Stimulated activated CD4-positive, alpha-beta T cell treated with anti-CD3 and anti-CD28 coated beads, Interleukin-4, amount 100 ng/mL, for 1 hour (primary cell): ENCODE data around the gene TTLL12.

ENCODE experiments used
- DNase-seq: peaks from one replicate; pipeline ENCODE4 v3.0.0-alpha.2; 2020

The TTLL12 gene

DNA sequence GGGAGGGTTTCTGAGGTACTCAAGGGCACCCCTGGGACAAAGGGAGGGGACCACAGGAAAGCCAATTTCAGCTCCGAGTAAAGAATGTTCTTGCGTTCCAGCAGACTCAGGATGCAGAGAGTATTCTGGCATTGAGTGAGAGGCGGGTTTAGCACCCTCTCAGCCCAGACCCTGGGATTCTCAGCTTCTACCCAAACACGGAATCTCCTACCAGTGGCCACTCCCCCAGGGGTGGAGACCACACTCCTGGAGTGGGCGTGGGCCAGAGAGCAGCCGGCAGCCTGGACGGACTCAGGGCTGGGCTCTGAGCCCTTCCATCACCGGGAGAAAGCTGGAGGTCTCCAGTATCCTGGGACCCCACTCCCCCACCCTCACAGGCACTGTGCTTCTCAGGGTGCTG lies 26.1 kb upstream of the TTLL12 start:
- no peak for DNase-seq

DNA sequence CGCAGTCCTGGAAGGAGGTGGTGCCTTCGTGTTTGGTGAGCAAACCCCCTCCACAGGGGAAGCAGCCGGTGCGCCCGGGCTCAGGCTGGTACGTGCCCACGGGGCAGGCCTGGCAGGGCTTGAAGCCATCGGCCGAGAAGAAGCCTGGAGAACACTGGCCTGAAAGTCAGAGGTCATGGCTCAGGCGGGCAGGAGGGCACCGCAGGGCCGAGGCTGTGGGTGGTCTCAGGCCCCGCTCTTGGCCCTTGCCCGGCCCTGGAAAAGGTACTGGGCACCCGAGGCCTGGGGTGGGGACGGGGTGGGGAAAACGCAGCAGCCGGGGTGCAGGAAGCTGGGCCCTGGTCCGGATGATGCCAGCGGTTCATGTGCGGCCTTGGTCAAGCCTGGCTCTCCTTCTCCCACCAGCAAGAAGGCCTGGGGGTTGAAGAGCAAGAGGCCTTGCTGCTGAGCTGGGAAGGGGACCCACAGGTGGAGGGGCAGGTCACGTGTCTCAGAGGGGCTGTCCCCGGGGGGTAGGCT lies 25.6 kb upstream of the TTLL12 start:
- DNase-seq = no peak

DNA sequence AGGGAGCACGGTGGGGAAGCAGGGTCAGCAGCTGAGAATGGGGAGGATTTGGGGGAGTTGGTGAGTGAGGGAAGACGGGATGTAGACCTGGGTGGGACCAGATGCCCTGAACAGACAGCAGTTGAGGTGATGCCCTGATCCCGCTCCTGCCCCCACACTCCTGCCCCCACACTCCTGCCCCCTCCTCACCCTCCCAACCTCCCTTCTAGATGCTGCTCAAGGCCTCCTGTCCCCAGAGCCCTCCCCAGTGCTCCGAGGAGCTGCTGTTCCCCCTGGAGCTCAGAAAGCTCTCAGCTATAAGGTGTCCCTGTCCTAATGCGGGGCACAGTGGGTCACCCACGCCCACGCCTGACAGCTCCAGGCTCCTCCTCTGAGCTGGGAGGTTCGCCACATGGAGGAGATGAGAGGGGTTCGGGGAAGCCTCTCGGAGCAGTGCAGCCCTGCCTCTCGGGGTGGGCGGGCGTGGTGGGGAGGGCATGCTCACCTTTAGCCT lies 25.1 kb upstream of the TTLL12 start:
- no peak for DNase-seq

DNA sequence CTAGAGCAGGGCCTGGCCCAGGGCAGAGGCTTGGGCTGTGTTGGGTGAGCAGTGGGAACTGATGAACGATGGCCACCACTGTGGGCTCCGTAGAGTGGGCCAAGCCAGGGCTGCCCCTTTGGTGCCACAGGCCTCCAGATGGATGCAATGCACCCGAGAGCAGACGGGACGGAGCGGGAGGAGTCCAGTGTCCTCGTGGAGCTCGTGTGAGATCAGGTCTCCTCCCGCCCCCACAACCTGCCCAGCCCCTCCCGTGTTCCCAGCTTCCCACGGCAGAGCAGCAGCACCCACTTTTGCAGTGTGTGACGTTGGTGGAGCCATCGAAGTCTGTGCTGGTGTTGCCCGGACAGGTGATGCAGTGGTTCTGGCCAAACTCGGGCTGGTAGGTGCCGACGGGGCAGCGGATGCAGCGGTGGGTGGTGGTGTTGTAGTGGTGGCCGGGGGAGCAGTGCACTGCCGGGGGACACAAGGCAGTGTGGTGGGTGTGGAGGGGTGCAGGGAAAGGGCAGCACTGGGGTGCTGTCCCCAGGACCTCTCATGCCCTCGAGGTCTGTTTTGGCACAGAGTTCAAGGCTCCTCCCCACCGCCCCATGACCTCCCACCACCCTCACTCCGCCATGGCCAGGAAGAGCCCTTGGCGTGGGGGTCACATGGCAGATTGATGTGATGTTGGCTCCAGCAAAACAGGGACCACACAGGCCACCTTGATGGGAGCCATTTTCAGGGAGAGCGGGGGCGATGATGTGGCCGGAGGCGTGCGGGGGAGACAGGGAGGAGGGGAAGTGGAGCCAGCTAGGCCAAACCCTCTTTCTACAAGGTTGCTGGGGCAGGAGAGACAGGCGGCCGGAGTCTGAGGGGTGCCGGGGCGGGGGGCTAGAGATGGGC lies 23.9 kb upstream of the TTLL12 start:
- no peak for DNase-seq

DNA sequence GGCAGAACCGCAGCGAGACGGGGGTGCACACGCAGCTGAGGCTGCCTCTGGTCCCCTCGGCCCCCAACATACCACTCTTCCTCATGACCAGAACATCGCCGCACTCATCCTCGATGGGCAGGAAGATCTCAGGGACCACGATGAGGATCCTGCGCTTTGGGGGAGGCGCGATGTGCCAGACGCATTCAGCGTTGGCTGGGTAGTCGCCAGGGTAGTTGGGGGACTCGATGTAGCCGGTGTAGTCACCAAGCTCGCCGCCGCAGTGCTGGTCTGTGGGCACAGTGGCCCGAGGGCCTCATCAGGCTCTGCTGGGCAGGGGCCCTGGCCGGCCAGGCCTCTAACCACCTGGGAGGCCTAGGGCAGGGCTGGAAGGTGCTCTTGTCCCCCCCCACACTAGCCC lies 23.0 kb upstream of the TTLL12 start:
- no peak for DNase-seq

DNA sequence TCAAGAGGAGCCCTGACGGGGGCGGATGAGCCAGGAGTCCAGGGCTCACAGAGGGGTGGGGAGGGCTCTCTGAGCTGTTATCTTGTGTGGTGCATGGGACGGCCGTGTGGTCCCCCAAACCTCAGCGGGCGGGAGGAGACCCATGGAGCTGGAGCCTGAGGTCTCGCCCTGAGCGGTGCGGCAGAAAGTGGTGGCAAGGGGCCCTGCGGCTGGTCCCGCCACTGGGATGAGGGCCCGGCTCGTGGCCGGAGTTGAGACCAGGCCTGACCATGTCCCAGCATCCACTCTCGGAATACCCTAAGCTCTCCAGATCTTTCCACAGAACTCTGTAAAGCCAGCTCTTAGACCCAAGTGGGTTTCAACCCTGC lies 22.6 kb upstream of the TTLL12 start:
- DNase-seq = no peak

DNA sequence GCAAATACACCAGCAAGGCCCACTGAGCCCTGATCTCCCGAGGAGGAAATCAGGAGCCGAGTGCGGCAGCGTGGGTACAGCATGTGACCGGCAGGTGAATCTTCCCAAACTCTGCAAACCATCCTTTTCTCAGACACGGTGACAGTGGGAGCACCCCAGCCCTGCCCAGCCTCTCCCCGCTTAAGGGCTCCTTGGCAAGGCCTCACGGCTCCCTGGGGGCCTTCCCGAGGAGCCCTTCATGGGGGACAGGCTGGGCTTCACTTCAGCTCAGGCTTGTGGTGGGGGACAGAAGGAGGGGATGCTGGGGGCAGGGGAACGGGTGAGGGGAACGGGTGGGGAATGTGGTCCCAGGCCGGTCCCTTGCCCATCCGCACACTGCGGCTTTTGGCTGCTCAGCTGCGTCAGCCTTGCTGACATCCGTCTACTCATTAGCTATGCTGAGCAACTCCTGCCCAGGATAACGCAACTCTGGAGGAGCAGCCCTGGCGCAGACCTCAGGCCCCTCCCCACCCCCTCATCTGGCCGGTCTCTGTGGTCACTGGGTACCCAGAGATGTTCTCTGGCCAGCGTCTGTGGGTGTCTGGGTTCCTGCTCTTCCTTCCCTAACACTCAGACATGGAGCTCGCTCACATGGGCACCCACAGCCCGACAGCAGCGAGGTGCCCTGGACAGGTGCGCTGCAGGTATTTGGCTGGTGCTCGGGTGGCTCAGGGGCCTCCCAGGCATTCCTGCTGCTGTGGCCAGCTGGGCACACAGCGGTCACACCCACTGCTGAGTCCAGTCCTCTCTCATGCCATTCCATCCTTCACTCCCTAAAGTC lies 22.0 kb upstream of the TTLL12 start:
- DNase-seq = no peak

DNA sequence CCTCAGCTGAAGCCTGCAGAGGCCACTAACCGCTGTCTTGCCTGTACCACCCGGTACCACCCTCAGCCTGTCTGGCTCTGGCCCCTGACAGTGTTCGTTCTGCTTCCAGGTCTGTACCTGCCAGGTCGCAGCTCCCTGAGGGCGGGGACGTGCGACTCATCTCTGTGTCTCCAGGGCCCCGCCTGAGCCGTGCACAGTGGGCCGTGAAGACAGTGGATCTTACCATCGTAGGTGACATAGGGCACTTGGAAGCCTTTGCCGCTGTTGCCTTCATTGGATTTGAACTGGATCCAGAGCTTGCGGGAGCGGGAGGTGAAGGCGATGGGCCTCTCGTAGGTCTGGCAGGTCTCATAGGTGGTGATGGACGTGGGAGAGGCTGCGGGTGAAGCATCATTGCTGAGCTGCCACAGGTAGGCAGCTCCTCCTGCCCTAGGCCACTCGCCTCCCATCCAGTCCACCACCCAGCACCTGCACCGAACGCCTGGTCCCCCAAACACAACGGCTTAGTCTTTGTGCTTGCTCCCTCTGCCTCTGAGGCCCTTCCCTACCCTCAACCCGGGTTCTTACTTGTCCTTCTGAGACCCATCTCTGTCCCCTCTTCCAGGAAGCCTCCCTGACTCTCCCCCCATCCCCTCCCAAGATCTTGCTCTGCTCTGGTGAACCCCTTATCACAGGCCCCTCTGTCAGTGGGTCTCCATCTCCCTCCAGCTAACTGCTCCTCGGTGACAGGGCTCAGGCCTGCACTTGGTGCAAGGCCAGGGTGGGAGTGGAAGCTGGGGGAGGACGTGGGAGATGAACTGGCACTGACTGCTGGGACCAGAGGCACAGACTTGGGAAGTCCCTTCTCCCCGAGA lies 21.1 kb upstream of the TTLL12 start:
- DNase-seq = no peak

DNA sequence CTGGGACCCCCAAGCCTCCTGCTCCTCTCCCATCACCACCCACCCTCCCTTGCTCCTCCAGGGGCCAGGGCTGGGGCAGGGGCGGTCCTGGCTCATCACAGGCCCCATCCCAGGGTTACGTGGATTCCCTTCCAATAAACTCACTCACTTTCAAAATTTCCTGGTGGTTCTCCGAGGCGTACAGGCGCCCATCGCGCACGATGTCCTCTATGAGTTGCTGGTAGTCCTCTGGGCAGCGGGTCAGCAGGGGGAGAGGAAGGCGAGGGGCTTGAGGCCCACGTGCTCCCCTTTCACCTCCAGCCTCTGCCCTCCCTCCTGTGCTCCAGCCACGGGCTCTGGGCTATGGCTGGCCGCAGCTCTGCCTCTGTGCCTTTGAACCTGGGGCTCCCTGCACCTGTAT lies 20.5 kb upstream of the TTLL12 start:
- no peak for DNase-seq

DNA sequence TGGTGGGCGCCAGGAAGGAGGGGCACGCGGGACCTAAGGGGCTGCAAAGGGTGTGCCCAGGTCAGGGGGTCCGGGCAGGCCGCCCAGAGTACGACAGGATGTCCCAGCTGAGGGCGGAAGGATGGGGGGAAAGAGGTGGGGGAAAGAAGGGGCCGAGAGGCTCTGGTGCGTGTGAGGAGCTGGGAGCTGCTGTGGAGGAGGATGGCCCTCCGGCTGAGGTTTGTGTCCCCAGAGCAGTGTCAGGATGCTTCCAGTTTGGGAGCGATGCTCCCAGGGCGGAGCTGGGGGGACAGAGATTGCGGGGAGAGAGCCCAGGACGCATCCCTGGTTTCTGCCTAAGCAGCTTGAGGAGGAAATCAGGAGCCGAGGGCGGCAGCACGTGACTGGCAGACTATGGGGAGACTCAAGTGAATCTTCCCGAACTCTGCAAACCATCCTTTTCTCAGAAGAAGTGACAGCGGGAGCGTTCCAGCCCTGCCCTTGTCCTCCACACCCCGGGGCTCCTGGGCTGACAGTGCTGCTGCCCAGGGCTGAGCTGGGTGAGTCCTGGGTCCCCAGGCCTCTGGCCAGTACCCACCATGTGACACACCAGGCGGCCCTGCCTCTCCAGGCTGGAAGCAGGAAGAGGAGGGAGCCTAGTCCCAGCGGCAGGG lies 19.7 kb upstream of the TTLL12 start:
- DNase-seq = no peak

DNA sequence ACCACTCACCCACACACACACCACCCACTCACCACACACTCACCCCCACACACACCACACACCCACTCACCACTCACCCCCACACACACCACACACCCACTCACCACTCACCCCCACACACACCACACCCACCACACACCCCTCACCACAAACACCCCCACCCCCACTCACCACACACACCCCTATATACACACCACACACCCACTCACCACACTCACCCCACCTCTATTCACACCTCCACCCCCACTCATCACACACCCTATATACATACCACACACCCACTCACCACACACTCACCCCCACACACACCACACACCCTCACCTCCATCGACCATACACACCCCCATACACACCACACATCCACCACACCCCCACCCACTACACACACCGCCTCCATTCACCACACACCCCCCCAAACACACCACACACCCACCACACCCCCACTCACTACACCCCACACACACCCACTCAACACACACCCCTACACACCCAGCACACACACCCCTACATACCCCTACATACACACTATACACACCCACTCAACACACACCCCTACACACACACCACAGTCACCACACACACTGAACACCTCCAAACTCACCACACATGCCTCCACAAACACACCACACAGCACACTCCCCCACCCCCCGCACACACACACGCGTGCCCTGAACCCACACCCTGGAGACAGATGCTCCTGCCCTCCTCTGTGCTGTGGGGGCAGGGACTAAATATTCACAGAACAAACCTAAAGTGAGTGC lies 19.0 kb upstream of the TTLL12 start:
- no peak for DNase-seq

DNA sequence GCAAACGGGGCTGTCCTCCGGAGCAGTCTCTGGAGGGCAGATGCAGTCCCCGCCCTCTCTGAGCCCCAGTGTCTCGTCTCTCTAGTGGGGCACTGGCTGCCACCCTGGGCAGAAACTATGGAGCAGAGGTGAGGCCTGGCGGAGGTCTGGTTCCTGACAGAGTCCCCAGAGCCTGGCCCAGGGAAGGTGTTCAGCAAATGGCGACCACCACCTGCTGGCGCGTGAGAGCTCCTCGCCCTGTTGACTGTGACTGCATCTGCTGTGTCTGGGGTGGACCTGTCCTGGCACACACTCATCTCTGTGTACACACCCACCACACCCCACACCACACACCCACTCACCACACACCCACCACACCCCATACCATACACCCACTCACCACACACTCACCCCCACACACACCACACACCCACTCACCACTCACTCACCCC lies 18.3 kb upstream of the TTLL12 start:
- no peak for DNase-seq

DNA sequence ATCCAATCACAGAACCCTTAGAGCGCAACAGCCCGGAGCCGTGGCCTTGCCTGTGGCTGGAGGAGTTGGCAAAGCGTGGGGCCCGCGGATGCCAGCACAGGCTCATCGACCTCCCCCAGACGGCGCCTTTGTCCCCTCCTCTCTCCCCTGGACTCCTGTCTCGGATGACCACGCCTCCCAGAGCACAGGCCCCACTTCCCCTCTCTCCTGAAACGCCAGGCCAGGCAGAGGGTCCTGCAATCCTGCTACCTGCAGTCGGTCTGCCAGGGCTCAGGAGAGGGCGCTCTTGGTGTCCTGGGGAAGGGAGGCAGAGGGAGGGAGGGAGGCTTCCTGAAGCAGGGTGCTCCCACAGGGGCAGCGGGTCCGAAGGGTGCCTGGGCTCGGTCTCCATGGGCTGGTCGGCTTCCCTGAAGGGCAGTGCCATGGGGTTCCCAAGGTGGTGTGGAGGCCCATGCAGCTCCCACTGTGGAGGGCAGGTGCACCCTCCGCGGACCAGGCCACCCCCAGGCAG lies 16.6 kb upstream of the TTLL12 start:
- DNase-seq = no peak

DNA sequence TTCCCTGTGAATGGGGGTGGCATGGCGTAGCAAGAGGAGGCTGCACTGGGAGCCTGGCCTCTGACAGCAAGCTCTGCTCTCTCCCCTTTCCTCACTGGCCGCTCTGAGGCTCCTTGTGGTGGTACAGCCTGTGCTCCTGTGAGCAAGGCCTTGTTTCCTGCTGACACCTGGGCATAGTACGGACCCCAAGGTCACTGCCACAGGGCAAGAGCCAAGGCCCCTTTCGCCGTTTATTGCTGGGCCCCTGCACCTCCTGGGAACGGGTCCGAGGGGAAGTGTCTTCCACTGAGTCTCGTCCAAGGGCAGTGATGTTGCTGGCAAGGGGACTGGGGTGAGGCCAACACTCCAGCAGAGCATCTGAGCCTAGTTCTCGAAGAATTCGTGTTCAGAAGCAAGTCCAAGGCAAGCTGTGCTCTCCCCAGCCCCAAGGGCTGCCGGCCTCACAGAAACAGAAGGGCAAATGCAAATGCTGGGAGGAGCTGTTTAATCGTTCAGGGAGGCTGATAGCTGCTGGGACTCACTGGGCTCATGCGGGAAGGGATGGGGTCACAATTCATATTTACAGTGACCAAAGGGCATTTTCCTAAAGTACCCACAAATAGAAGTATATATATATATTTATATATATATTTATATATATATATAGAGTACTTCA lies 15.9 kb upstream of the TTLL12 start:
- no peak for DNase-seq

DNA sequence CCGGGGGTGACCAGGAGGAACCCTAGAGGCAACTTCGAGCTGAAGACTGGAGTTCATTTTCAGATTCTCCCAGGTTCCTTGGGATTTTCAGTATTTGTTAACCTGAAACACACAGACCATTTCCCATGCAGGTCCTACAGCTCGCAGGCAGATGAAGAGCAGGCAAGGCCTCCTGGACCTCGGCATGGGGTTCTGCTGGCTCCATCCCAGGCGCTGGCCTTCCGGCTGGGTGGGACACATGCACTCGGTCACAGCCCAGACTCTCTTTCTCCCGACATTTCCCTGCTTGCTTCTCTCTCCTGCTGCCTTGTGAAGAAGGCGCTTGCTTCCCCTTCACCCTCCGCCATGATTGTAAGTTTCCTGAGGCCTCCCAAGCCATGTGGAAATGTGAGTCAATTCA lies 15.4 kb upstream of the TTLL12 start:
- no peak for DNase-seq

DNA sequence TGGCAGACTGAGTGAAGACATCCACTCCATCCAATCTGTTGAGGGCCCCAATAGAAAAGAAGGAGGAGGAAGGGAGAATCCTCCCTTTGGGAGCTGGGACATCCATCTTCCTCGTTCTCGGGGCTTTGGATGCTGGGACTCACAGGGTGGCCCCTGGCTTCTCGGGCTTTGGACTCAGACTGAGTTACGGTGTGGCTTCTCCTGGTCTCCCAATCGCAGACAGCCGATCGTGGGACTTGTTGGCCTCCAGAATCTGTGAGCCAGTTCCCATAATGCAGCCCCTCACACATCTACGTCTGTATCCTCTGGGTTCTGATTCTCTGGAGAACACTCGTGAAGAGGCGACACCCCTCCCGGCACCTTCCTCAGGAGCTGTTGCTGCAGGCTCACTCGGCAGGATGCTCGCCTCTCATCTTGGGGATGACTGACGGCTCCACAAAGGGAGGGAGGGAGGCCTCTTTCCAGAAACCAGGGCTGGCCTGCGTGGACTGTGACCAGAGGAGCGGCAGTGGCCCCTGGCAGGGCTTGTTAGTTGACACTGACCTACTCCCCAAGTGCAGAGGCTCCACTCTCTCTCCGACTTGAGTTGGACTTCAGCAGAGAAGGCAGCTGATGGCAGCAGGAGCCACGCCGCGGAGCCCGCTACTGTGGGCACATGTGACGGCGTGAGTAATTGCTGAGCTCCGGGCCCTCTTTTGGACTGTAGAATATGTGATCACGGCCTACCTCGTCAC lies 14.7 kb upstream of the TTLL12 start:
- no peak for DNase-seq

DNA sequence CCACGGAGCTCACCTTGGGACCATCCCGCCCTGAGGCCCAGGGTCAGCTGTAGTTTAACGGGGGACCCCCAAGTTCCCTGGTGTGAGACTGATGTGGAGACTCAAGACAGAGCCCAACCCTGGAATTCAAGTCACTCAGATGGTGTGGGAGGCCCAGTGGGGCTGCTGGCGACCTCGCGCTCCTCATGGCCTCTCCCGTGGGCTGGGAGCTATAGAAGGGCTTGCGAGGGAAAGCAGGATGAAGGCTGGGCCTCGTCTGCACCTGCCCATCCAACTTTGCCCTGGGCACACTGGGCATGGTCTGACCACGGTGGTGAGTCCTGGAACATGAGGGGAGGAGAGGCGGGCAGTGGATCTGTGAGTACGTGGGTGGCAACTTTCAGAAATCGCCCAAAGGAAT lies 13.6 kb upstream of the TTLL12 start:
- no peak for DNase-seq

DNA sequence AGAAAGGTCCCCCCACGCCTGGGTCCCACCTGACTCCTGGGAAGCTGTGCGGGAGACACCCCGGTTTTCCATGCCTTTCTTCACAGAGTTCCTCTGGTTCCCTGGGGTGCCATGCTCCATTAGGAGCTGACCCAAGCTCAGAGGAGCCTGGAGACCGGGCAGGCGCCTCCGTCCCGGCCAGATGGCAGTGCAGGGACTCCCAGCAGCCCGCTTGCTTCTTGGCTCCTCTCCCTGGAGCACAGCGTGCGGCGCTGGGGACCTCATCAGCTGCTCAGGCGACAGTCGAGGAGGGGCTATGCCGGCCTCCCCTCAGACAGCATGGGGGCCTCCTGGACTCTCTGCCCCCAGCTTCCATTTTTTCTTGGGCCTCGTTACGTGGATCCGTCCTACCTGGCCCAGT lies 13.1 kb upstream of the TTLL12 start:
- DNase-seq = no peak

DNA sequence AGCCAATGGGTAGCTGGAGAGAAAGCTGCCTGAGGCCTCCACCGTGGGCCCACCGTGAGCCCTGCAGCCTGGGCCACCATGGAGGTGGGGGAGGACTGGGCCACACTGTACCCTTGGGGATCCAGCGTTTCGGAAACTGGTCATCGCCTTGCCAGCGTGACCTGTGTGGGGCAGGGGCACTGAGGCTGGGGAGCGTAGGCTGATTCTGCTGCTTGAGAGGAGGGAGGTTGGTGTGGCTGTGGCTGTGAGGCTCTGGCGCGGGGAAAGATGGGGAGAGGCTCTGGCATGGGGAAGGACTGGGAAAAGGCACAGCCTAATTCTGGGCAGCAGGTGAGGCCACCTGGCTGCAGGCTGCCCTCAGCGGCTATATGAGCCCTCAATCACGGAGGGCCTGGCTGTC lies 12.6 kb upstream of the TTLL12 start:
- no peak for DNase-seq

DNA sequence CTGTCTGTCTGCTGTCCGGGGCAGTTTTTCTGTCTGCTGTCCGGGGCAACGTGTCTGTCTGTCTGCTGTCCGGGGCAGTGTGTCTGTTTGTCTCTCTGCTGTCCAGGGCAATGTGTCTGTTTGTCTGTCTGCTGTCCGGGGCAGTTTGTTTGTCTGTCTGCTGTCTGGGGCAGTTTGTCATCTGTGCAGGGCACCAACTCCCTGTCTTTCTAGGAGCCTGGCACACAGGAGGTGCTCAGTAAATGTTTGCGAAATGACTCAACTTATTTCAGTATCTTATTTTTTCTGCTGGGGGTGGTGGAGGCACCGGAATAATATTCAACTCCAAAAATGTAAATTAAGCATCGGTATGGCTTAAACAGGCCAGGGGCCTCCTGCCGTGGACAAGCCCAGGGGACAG lies 12.0 kb upstream of the TTLL12 start:
- DNase-seq = no peak
